ENCODE results near the gene SLC29A3. TPM values are rescaled to one million over a fixed set of nuclear protein-coding genes. Genes with fewer than 3 reads are reported as not detected.

SLC29A3 gene
- total and polyA plus RNA-seq, 10 of the 15 experiments (the other 5 are each of a cell fraction or from before 2014, with no cell fraction given) = 1.5 to 4.0 (median 2.7) TPM

DNA sequence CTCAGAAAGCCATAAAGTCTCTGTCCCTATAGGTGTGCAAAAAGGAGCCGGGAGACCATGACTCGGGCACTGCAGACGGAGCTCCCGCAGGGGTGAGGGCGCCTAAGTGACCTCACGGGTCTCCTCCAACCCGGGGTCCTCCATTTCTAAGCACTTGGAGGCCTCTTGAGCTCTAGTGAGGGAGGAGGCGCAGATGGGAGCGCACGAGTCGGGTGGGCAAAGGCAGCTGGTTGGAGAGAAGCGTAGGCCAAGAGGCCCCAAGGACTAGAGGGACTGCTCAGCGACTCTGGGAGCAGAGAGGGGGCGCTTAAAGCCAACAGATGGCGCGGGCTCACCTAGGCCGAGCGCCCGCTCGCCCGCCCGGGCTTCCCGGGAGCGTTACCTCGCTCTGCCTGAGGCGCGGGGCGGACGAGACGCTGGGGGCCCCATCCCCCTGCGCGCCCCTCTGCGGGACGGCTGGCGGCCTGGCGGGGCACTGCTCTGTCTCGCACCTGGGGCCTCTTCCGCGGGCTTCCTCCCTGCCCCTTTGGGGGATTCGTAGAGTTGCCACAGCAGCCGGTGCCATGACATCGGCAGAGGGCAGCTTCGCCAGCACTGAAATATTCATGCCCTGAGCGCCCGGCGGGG, 77.1 kb downstream of the SLC29A3 start:
- Histone ChIP-seq H3K27me3 (replicated peaks in 1 of 2; ENCODE audit: control insufficient read depth in 2 of 2, insufficient read depth in 2 of 2, low read length in 1 of 2) (peaks cover 22 to 31% of the 10 kb centered on the region in 2 experiments), H3K9me3 (replicated peaks; ENCODE audit: control insufficient read depth, insufficient read depth, low read length) (no peaks in the 10 kb centered on the region), H3K4me2 (ENCODE audit: control insufficient read depth, insufficient read depth) (0 out of 2 replicates have a peak overlapping the region, but pooled peaks have one; percentile 23), H2AFZ (ENCODE audit: control insufficient read depth, low read depth, low read length) (no peak overlapping the region), H3K27ac (ENCODE audit: control insufficient read depth, insufficient read depth) (no peak overlapping the region), H4K20me1 (ENCODE audit: control insufficient read depth, insufficient read depth) (peaks cover 3% of the 10 kb centered on the region; the same call in 1 of the 2 replicates), H3K36me3 (ENCODE audit: control insufficient read depth in 2 of 2, insufficient read depth in 2 of 2, low read length in 1 of 2) (no peaks in the 10 kb centered on the region), H3K79me2 (ENCODE audit: control insufficient read depth, insufficient read depth, low read length) (no peaks in the 10 kb centered on the region), H3K4me3 (no peak overlapping the region), H3K4me1 (ENCODE audit: control insufficient read depth, insufficient read depth, low read length) (no peaks in the 10 kb centered on the region), H3K9ac (ENCODE audit: control insufficient read depth, insufficient read depth, low read length) (no peak overlapping the region)
- no TSS peak for BruUV-seq (replicated peaks)
- WGBS (ENCODE audit: insufficient coverage, insufficient replicate concordance, low lambda C conversion rate, missing lambda C conversion rate) = 11% methylated on average over 40 of the region's 46 CpGs
- no peak for DNase-seq (ENCODE audit: low read depth, low spot score)
- ChIA-PET RAD21 (ENCODE audit: unreplicated experiment) (interaction anchor here (1.0 to 1.4 kb wide), 2 partner anchors 172 to 312 kb away, joined by 3 to 6 read pairs; no protein-coding TSS in a partner anchor), CTCF (interaction anchor here (0.7 to 3.6 kb wide), 6 partner anchors 12 to 308 kb away, joined by 3 to 13 read pairs (median 4); partner anchors contain the start of gene SLC29A3), POLR2A (no interaction called here), SMC1A (ENCODE audit: uncharacterized antibody, unreplicated experiment) (interaction anchor here (1.1 kb wide), 1 partner anchor 312 kb away, joined by 3 read pairs; no protein-coding TSS in a partner anchor)
- FAIRE-seq = no peak
- intact Hi-C loops (cut with micrococcal nuclease; ENCODE audit: unreplicated experiment) = no loop called here
- ATAC-seq = peak; percentile 86
- in situ Hi-C loops (cut with MboI) = no loop called here
- TF ChIP-seq SMC3 (IDR thresholded peaks at IDR 0.05; ENCODE audit: borderline replicate concordance, low read length) = no peak; the same call in 1 of the 2 replicates
- TF ChIP-seq, protein P1, sequence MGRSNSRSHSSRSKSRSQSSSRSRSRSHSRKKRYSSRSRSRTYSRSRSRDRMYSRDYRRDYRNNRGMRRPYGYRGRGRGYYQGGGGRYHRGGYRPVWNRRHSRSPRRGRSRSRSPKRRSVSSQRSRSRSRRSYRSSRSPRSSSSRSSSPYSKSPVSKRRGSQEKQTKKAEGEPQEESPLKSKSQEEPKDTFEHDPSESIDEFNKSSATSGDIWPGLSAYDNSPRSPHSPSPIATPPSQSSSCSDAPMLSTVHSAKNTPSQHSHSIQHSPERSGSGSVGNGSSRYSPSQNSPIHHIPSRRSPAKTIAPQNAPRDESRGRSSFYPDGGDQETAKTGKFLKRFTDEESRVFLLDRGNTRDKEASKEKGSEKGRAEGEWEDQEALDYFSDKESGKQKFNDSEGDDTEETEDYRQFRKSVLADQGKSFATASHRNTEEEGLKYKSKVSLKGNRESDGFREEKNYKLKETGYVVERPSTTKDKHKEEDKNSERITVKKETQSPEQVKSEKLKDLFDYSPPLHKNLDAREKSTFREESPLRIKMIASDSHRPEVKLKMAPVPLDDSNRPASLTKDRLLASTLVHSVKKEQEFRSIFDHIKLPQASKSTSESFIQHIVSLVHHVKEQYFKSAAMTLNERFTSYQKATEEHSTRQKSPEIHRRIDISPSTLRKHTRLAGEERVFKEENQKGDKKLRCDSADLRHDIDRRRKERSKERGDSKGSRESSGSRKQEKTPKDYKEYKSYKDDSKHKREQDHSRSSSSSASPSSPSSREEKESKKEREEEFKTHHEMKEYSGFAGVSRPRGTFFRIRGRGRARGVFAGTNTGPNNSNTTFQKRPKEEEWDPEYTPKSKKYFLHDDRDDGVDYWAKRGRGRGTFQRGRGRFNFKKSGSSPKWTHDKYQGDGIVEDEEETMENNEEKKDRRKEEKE (IDR thresholded peaks at IDR 0.05) = no peak
- no peak for TF ChIP-seq TBL1XR1 (IDR thresholded peaks at IDR 0.05; ENCODE audit: low read depth, low read length)
- TF ChIP-seq ZNF384 (IDR thresholded peaks at IDR 0.05; ENCODE audit: borderline replicate concordance, low read depth, low read length) = no peak
- TF ChIP-seq RCOR1 (conservative IDR thresholded peaks at IDR 0.05; ENCODE audit: low read depth, low read length) = no peak
- TF ChIP-seq ZNF274 (IDR thresholded peaks at IDR 0.05; ENCODE audit: insufficient read depth, insufficient read length) = no peak
- TF ChIP-seq SUZ12 (IDR thresholded peaks at IDR 0.05; ENCODE audit: unreplicated experiment) = no peak
- TF ChIP-seq CBX5 (IDR thresholded peaks at IDR 0.05; ENCODE audit: low read depth) = no peak
- no peak for TF ChIP-seq ESRRA (IDR thresholded peaks at IDR 0.05; ENCODE audit: low read length)
- TF ChIP-seq SUPT20H (IDR thresholded peaks at IDR 0.05; ENCODE audit: borderline replicate concordance, control insufficient read depth, low read depth, low read length) = no peak
- no peak for TF ChIP-seq NFIC (IDR thresholded peaks at IDR 0.05; ENCODE audit: low read depth, low read length)
- 0 out of 2 replicates have a peak, but pooled peaks have one; percentile 44 for TF ChIP-seq EZH2 (IDR thresholded peaks at IDR 0.05; ENCODE audit: borderline replicate concordance, control insufficient read depth, low read depth, low read length)
- TF ChIP-seq SMAD5 (IDR thresholded peaks at IDR 0.05; ENCODE audit: low read depth) = no peak
- peak; percentile 39 for TF ChIP-seq RAD21 (IDR thresholded peaks at IDR 0.05; ENCODE audit: insufficient read depth, low read depth, low read length)
- no peak for TF ChIP-seq ZBED1 (IDR thresholded peaks at IDR 0.05; ENCODE audit: borderline replicate concordance)
- TF ChIP-seq, protein P2, sequence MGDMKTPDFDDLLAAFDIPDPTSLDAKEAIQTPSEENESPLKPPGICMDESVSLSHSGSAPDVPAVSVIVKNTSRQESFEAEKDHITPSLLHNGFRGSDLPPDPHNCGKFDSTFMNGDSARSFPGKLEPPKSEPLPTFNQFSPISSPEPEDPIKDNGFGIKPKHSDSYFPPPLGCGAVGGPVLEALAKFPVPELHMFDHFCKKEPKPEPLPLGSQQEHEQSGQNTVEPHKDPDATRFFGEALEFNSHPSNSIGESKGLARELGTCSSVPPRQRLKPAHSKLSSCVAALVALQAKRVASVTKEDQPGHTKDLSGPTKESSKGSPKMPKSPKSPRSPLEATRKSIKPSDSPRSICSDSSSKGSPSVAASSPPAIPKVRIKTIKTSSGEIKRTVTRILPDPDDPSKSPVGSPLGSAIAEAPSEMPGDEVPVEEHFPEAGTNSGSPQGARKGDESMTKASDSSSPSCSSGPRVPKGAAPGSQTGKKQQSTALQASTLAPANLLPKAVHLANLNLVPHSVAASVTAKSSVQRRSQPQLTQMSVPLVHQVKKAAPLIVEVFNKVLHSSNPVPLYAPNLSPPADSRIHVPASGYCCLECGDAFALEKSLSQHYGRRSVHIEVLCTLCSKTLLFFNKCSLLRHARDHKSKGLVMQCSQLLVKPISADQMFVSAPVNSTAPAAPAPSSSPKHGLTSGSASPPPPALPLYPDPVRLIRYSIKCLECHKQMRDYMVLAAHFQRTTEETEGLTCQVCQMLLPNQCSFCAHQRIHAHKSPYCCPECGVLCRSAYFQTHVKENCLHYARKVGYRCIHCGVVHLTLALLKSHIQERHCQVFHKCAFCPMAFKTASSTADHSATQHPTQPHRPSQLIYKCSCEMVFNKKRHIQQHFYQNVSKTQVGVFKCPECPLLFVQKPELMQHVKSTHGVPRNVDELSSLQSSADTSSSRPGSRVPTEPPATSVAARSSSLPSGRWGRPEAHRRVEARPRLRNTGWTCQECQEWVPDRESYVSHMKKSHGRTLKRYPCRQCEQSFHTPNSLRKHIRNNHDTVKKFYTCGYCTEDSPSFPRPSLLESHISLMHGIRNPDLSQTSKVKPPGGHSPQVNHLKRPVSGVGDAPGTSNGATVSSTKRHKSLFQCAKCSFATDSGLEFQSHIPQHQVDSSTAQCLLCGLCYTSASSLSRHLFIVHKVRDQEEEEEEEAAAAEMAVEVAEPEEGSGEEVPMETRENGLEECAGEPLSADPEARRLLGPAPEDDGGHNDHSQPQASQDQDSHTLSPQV (IDR thresholded peaks at IDR 0.05) = no peak
- no peak for TF ChIP-seq ETV6 (conservative IDR thresholded peaks at IDR 0.05 in 1 of 2, IDR thresholded peaks at IDR 0.05 in 1 of 2; ENCODE audit: borderline replicate concordance in 1 of 2, low read depth in 1 of 2)

All from GM12878 (cell line).